GM12878 (cell line): ENCODE data around the gene VEPH1.

Source experiments
- CREB1 ChIP-seq: IDR thresholded peaks from 2 replicates; pipeline ENCODE4 v1.6.1; 2012; ENCODE audit warnings: low read depth, mild to moderate bottlenecking, inconsistent platforms
- CTCF ChIP-seq, 3 experiments: IDR thresholded peaks in 2 of 3; conservative IDR thresholded peaks in 1 of 3; 2 replicates each; pipeline ENCODE4 v1.5.1; 2011; ENCODE audit warnings: low read depth in 3 of 3, low read length in 3 of 3, mild to moderate bottlenecking in 3 of 3, control low read depth in 2 of 3, moderate library complexity in 2 of 3, inconsistent platforms in 1 of 3, mixed read lengths in 1 of 3; ENCODE audit not compliant: control insufficient read depth in 2 of 3, insufficient read depth in 1 of 3; ENCODE audit errors: extremely low read depth in 1 of 3
- ESRRA ChIP-seq: IDR thresholded peaks from 2 replicates; pipeline ENCODE4 v1.6.1; 2012; ENCODE audit warnings: mild to moderate bottlenecking, low read length, improper control_type of control experiment
- EZH2 ChIP-seq: IDR thresholded peaks from 2 replicates; pipeline ENCODE4 v1.6.1; 2012; ENCODE audit warnings: low read depth, mild to moderate bottlenecking, control low read depth, inconsistent platforms, low read length, borderline replicate concordance; ENCODE audit not compliant: control insufficient read depth
- MAX ChIP-seq: IDR thresholded peaks from 2 replicates; pipeline ENCODE4 v1.6.1; 2012; ENCODE audit warnings: low read depth, low read length, improper control_type of control experiment
- MXI1 ChIP-seq: fragments of 150-350 bp; IDR thresholded peaks from 2 replicates; pipeline ENCODE4 v1.6.1; 2011; ENCODE audit warnings: low read depth, mild to moderate bottlenecking, inconsistent platforms, low read length, improper control_type of control experiment
- POLR2A ChIP-seq: IDR thresholded peaks from 2 replicates; pipeline ENCODE4 v1.6.1; 2011; ENCODE audit warnings: low read depth, mild to moderate bottlenecking, low read length
- RB1 ChIP-seq: fragments of 450-650 bp; formaldehyde crosslinking; IDR thresholded peaks from 2 replicates; pipeline ENCODE4 v1.6.1; 2017; ENCODE audit warnings: mild to moderate bottlenecking, borderline replicate concordance
- RCOR1 ChIP-seq: conservative IDR thresholded peaks from 2 replicates; pipeline ENCODE4 v1.6.1; 2012; ENCODE audit warnings: low read depth, low read length, improper control_type of control experiment
- ZBTB33 ChIP-seq: fragments of 450-650 bp; IDR thresholded peaks from 2 replicates; pipeline ENCODE4 v1.6.1; 2017; ENCODE audit warnings: mild to moderate bottlenecking

GRCh38 chr3:157306502-157306901, 196.7 kb downstream of the VEPH1 start:
- TF ChIP-seq RB1 (no peak), RCOR1 (no peak), CREB1 (no peak), MAX (no peak), POLR2A (no peak), CTCF (IDR thresholded peaks at IDR 0.05 in 2 of 3, conservative IDR thresholded peaks at IDR 0.05 in 1 of 3; ENCODE audit: control insufficient read depth in 2 of 3, extremely low read depth in 1 of 3, insufficient read depth in 1 of 3, low read depth in 3 of 3, low read length in 3 of 3) (no peak), ESRRA (no peak), ZBTB33 (no peak), EZH2 (no peak), MXI1 (no peak)
